ENCODE measurements around the gene PAM. TPM values are rescaled to one million over a fixed set of nuclear protein-coding genes. Genes with fewer than 3 reads are reported as not detected.

The PAM gene
- polyA plus RNA-seq, 1 donor from 2014 or later, result 363 TPM

DNA sequence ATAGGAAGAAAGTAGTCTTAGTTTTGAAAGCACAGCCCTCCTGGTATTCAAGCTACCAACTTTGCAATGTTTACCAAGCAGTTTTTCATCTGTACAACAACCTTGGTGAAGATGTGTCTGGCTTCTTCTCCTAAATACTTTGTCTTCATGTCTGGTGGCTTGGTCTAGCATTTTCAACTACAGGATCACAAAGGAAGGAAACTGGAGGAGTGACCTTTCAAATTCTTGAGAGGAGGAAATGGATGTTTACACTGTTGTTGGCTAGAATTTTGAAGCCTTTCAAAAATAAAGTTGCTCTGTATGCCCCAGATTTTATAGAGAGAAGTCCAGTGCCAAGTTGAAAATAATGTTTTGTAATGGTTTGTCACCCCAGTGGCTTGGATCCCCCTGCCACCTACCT is 16.3 kb downstream of the PAM start:
- Histone ChIP-seq H3K36me3 (ENCODE audit: insufficient read depth, low read length) (no peaks in the 10 kb centered on the region), H3K9me2 (ENCODE audit: insufficient read depth, low read length) (no peaks in the 10 kb centered on the region), H3K4me2 (ENCODE audit: low read length) (no peak overlapping the region), H3K9me3 (ENCODE audit: low read length) (no peaks in the 10 kb centered on the region), H3K27me3 (ENCODE audit: insufficient read depth, low read depth, low read length) (no peaks in the 10 kb centered on the region), H3K4me3 (ENCODE audit: low read length) (no peak overlapping the region), H3K79me2 (replicated peaks; ENCODE audit: insufficient read depth, low read length) (peaks cover 31% of the 10 kb centered on the region), H3F3A (ENCODE audit: insufficient read depth, low read length, poor library complexity, severe bottlenecking) (no peaks in the 10 kb centered on the region), H3K27ac (ENCODE audit: low read length) (no peak overlapping the region), H3K9ac (ENCODE audit: low read length) (no peak overlapping the region), H4K20me1 (ENCODE audit: insufficient read depth) (no peaks in the 10 kb centered on the region), H2AFZ (ENCODE audit: low read depth, low read length) (no peak overlapping the region)
- no peak for TF ChIP-seq MXI1 (conservative IDR thresholded peaks at IDR 0.05; ENCODE audit: poor library complexity, severe bottlenecking)
- no peak for TF ChIP-seq SMC3 (conservative IDR thresholded peaks at IDR 0.05; ENCODE audit: poor library complexity)
- no peak for TF ChIP-seq RAD21 (conservative IDR thresholded peaks at IDR 0.05)
- TF ChIP-seq REST (IDR thresholded peaks at IDR 0.05; ENCODE audit: borderline replicate concordance), result no peak
- TF ChIP-seq EP300 (conservative IDR thresholded peaks at IDR 0.05; ENCODE audit: poor library complexity, severe bottlenecking), result no peak
- no peak for TF ChIP-seq CTCF (IDR thresholded peaks at IDR 0.05; ENCODE audit: poor library complexity, severe bottlenecking)
- TF ChIP-seq TAF1 (IDR thresholded peaks at IDR 0.05; ENCODE audit: low read depth), result no peak
- no peak for TF ChIP-seq POLR2AphosphoS5 (IDR thresholded peaks at IDR 0.05)
- no peak for TF ChIP-seq EZH2 (IDR thresholded peaks at IDR 0.05; ENCODE audit: borderline replicate concordance, insufficient read depth, low read length, poor library complexity, severe bottlenecking)

- Histone ChIP-seq H2AFZ (ENCODE audit: low read depth, low read length) (no peak overlapping the region), H3K9me2 (ENCODE audit: insufficient read depth, low read length) (no peaks in the 10 kb centered on the region), H3K4me3 (ENCODE audit: low read length) (no peak overlapping the region), H3K27me3 (ENCODE audit: insufficient read depth, low read depth, low read length) (no peaks in the 10 kb centered on the region), H3K27ac (ENCODE audit: low read length) (no peak overlapping the region), H3K79me2 (replicated peaks; ENCODE audit: insufficient read depth, low read length) (peaks cover 22% of the 10 kb centered on the region), H3K36me3 (ENCODE audit: insufficient read depth, low read length) (no peaks in the 10 kb centered on the region), H3K4me2 (ENCODE audit: low read length) (no peak overlapping the region), H3F3A (ENCODE audit: insufficient read depth, low read length, poor library complexity, severe bottlenecking) (no peaks in the 10 kb centered on the region), H4K20me1 (ENCODE audit: insufficient read depth) (no peaks in the 10 kb centered on the region), H3K9ac (ENCODE audit: low read length) (no peak overlapping the region), H3K9me3 (ENCODE audit: low read length) (no peaks in the 10 kb centered on the region)
- TF ChIP-seq POLR2AphosphoS5 (IDR thresholded peaks at IDR 0.05) (no peak), EZH2 (IDR thresholded peaks at IDR 0.05; ENCODE audit: borderline replicate concordance, insufficient read depth, low read length, poor library complexity, severe bottlenecking) (no peak), TAF1 (IDR thresholded peaks at IDR 0.05; ENCODE audit: low read depth) (no peak), SMC3 (conservative IDR thresholded peaks at IDR 0.05; ENCODE audit: poor library complexity) (no peak), RAD21 (conservative IDR thresholded peaks at IDR 0.05) (no peak), CTCF (IDR thresholded peaks at IDR 0.05; ENCODE audit: poor library complexity, severe bottlenecking) (no peak), MXI1 (conservative IDR thresholded peaks at IDR 0.05; ENCODE audit: poor library complexity, severe bottlenecking) (no peak), REST (IDR thresholded peaks at IDR 0.05; ENCODE audit: borderline replicate concordance) (no peak), EP300 (conservative IDR thresholded peaks at IDR 0.05; ENCODE audit: poor library complexity, severe bottlenecking) (no peak)
Observed at GRCh38 chr5:102772273-102772672, 17.2 kb downstream of the PAM start.

All from neural cell (in vitro differentiated cells).